NCI-H1694 treated with DMSO at 0.1 percent for 48 hours (cell line): ENCODE results near the gene PCTP.

Source experiments
- DNase-seq: peaks from one replicate; lab custom pipeline; 2025; lab: John Stamatoyannopoulos, UW

The PCTP gene

DNA sequence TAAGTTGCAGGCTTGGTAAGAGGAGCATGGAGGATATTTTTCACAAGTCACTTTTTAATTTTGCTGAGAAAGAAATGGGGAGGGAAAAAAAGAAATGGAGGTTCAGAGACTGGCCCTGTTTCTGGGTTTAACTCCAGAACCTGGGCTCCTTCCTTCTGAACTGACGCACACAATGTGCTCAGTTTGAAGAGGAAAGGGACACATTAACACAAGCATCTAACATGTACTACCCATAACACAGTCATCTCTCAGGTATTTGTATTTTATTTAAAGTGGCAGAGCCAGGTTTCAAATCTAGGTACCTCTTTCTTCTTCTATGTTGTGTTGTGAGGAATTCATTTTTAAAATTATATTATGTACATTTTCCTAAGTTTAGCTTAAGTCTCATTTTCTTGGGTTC lies 22.9 kb upstream of the PCTP start:
- DNase-seq, result no peak

- DNase-seq, result no peak
Observed at GRCh38 chr17:55728361-55728760, 22.5 kb upstream of the PCTP start.

DNA sequence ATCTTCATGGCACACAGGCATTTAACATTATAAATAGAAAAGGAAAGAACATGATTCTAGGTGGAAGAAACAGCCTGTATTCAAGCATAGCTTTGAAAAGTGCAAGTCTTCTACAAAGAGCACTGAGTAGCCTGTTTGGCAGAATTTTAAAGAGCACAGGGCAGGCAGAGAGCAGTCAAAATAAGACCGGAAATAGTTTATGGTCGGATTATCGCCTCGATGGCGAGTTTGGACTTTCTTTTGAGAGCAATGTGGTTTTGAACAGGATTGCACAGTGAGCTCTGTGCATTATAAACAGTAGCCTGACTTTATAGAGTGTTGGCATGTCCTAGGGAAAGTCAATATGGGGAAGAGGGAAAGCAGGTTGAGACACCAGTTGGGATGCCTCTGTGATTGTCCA lies 22.0 kb upstream of the PCTP start:
- DNase-seq, result no peak

DNA sequence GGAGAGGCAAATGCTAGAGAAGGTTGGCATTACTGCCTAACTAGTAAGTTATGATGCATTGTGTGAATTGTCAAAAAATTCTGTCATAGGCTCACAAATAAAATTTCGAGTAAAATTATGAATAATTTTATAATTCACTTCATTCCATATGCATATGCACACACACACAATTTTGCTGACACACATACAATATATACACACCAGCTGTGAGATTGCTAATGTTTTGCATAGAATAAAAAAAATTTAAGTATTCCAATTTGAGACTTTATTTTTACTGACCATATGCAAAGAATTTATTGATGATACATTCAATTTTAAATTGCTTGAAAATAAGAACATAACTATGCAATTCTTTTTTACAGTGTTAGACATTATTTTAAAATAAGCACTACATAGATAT lies 21.4 kb upstream of the PCTP start:
- no peak for DNase-seq

GRCh38 chr17:55730380-55730779 lies 20.5 kb upstream of the PCTP start:
- DNase-seq, result no peak

DNA sequence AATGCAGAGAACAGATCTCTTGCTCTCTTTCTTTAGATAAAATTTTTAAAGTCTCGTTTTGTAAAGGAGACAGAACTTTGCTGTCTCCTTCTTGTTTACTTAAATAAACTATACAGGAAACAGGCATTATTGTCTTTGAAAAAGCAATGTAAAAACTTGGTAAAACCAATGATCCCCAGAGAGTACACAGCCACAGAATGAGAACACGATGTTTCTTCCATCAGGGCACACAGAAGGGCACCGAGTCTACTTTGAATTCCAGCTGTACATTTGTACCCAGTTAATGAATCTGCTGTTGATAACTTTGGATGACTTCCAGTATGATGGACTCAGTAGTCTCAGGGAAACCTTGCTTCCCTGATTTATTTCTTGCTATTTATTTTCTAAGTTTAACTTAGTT lies 20.0 kb upstream of the PCTP start:
- DNase-seq, result no peak

- no peak for DNase-seq
Observed at GRCh38 chr17:55731586-55732250, 19.1 kb upstream of the PCTP start.

DNA sequence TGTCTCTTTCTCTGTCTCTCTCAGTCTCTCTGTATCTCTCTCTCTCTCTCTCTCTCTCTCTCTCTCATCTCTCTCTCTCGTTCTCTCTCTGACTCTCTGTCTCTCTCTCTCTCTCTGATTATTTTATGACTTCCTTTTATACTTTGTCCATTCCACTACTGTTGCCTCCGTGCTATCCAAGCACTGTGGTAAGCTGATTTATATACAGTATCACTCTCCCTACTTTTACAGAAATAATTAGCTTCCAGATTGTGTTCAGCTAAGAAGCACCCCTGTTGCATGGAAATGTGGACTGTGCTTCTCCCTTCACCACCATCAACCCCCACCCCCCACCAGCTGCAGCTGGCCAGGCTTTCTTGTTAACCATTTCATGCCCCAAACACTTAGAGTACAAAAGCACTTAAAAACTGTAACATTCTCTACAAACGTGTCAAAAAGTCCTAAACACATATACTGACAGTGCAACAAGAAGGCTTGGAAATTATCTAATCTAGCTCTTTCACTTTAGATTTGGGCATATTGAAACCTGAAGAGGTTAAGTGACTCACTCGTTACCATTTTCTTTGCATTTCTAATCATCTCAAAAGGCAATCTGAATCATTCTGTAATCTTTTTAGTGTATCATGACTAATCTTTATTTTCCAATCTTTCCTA lies 16.6 kb upstream of the PCTP start:
- peak; percentile 21 for DNase-seq

GRCh38 chr17:55735731-55736405 lies 15.0 kb upstream of the PCTP start:
- peak; percentile 26 for DNase-seq

- DNase-seq, result no peak
Observed at GRCh38 chr17:55737976-55738501, 12.8 kb upstream of the PCTP start.

- DNase-seq, result no peak
Observed at GRCh38 chr17:55740511-55741355, 10.1 kb upstream of the PCTP start.

DNA sequence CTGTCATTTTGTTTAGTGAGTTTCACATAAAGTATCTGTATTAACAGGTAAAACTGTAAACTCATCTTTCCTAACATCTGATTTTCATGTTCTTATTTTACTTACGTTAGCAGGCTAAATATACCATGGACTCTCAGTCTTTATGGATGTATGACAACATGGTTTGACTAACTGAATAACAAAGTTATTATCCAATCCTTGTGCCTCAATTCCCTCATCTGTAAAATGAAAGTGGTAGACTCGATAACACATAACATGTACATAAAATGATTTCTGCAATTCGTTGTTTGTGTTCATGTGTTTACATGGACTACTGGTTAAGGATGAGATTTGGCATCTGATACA lies 9.5 kb upstream of the PCTP start:
- DNase-seq, result no peak

DNA sequence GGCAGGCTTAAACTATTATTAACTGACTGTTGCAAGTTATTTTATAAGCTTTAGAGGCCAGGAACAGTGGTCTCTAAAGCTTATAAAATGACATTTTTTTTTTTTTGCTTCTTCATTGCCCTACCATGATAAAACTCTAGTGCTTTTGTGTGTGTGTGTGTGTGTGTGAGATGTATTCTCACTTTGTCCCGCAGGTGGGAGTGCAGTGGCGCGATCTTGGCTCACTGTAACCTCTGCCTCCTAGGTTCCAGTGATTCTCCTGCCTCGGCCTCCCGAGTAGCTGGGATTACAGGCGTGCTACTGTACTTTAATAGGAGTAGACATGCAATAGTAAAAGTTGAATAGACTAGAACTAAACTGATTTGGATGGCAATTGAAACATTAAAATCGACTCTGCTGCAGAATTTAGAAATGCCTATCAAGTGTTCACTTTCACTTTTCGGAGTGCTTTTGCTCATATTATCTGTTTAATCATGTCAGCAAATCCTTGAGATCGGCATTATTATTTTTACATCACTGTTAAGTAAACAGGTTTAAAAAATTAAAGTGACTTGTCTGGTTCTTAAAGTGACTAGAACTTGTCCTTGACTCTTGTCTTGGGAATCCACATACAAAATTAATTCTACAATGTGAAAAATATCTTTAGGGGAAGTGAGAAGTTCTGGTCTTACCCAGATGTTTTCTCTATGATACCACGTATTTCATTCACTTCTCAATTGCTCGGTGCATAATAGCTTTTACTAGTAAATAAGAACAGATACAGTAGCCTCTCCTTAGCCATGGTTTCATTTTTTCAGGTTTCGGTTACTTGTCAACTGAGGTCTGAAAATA lies 8.4 kb upstream of the PCTP start:
- DNase-seq, result no peak

DNA sequence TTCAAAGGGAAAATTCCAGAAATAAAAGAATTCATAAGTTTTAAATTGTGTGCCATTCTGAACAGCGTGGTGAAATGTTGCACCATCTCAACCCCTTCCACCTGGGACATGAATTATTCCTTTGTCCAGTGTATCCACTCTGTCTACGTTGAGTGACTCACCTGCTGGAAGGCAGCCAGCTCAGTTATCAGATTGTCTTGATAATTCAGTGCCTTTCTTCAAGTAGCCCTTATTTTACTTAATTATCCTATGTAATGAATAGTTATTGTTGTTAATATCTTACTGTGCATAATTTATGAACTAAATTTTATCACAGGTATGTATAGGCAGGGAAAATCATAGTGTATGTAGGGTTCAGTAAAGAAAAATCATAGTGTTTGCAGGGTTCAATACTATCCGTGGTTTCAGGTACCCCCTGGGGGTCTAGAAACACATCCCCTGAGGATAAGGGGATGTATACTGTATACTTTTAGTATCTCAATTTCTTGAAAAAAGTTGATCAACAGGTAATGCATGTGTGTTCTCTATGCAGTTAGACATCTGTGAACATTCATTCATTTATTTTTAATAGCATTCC lies 7.7 kb upstream of the PCTP start:
- no peak for DNase-seq

DNA sequence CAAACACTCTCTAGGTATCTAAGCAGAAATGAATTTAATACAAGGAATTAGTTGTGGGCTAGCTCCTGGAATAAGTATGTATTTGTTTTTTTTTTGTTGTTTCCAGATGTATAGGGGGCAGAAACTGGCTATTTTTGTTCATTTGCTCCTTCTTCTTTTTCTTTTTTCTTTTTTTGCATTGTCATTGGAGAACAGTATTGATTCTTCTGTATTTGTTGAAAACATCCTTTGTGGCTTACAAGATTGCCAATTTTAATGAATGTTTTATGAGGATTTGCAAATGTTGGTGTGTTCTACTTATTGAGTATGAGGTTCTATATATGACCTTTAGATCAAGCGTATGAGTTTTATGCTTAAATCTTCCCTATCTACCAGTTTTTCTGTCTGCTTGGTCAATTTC lies 5.6 kb upstream of the PCTP start:
- DNase-seq, result no peak

DNA sequence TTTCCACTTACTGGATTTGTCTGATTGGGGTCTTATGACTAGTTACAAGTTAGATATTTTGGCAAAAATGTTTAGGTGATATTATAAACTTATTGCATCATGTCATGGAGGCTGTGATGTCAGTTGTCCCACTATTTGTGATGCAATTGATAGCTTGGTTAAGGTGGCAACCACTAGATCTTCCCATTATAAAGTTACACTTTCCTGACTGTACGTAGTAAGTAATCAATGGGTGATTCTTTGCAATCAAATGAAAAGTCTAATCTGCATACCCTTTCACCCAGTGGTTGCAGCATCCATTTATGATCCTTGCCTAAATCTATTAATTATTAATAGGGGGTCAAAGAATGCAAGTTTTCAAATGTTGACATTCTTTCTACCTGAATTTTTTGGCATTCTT lies 4.4 kb upstream of the PCTP start:
- no peak for DNase-seq

DNA sequence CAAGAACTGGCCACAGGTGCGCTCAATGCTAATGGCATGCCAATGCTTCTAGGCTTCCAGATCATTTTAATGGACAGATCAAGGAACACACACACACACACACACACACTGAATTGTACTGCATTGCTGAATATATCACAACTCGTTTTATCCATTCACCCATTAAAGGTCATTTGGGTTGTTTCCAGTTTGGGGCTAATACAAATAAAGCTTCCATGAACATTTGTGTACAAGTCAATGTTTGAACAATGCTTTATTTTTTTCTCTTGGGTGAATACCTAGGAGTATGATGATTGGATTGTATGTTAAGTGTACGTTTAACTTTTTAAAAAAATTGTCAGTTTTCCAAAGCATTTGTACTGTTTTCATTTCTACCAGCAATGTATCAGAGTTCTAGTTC lies 3.6 kb upstream of the PCTP start:
- no peak for DNase-seq

DNA sequence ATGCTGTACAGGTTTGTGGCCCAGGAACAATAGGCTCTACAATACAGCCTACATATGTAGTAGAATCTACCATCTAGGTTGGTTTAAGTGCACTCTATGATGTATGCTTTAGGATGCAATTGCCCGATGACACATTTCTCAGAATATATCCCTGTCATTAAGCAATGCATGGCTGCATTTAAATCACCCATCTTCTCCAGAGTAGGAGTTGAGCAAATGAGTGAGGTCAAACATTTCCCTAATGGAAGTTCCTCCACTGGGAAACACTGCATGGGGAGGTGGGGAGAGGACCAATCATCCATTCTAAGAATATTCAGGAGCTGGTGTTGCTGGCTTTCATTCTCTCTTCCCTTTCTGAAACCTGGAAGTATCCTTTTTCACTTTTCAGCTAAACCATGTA lies 2.0 kb upstream of the PCTP start:
- no peak for DNase-seq

- no peak for DNase-seq
Observed at GRCh38 chr17:55749985-55750384, 866 bp upstream of the PCTP start.

DNA sequence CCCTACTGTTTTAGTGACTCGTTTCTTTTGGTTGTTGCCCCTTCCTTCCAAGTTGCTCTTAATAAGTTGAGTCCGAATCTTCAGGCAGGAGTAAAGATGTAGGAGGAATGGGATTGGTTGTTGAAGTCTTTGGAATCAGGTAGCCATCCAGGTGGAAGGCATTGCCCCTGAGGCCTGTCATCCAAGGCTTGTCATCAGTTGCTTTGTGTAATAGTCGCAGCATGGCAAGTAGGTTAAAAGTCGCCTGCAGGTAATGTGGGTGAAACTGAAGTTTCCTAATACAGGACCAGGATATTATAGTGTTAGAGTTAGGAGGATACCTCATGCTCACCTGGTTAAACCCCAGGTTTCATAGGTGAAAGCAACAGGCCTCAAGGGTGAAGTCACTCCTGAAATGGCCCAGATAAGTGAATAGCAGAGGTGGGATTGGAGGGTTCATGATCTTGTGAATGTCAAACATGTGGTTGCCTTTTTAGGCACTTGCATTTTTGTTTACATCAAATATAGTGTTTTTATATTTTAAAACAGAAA lies 934 bp downstream of the PCTP start:
- no peak for DNase-seq

DNA sequence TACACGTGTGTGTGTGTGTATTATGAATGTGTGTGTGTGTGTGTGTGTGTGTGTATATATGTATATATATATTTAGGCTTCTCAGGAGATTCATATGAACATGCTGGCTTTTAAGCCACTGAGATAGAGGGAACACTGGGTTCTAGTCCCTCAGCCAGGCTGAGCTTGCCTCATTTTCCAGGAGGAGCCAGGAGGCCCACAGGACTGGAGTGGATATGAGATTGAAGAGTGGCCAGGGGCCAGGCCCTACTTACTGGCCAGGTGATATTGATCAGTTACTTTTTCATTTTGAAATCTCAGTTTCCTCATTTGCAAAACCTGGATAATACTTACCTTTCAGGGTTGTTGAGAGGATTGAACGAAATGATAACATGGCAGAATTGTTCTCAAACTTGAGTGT lies 5.8 kb downstream of the PCTP start:
- DNase-seq, result no peak
